ENCODE results near the gene SELL.
"Not testable (repeated sequence)": the region's sequence is repeated elsewhere in the genome, so short reads cannot be mapped to it uniquely, and the experiment has no call there.

The SELL gene

GRCh38 chr1:169662680-169663079, 48.7 kb downstream of the SELL start:
- DNase-seq: not testable (repeated sequence)

- not testable (repeated sequence) for DNase-seq
Measured at GRCh38 chr1:169661066-169661465, 50.4 kb downstream of the SELL start.

GRCh38 chr1:169658777-169659176, 52.6 kb downstream of the SELL start:
- not testable (repeated sequence) for DNase-seq

- no peak for DNase-seq
Measured at GRCh38 chr1:169653873-169654272, 57.5 kb downstream of the SELL start.

GRCh38 chr1:169651035-169651434, 60.4 kb downstream of the SELL start:
- no peak for DNase-seq

- DNase-seq: no peak
Measured at GRCh38 chr1:169650551-169650950, 60.9 kb downstream of the SELL start.

GRCh38 chr1:169648709-169649108, 62.7 kb downstream of the SELL start:
- DNase-seq: no peak

GRCh38 chr1:169648187-169648586, 63.2 kb downstream of the SELL start:
- DNase-seq: no peak

- DNase-seq: no peak
Measured at GRCh38 chr1:169647512-169647911, 63.9 kb downstream of the SELL start.

GRCh38 chr1:169644297-169644696, 67.1 kb downstream of the SELL start:
- no peak for DNase-seq

All from activated CD4-positive, alpha-beta T cell treated with anti-CD3 and anti-CD28 coated beads for 1 hour (primary cell).